Measurements from ENCODE around the gene CFAP251.
"Not testable (repeated sequence)": the region's sequence is repeated elsewhere in the genome, so short reads cannot be mapped to it uniquely, and the experiment has no call there.

Gene CFAP251

DNA sequence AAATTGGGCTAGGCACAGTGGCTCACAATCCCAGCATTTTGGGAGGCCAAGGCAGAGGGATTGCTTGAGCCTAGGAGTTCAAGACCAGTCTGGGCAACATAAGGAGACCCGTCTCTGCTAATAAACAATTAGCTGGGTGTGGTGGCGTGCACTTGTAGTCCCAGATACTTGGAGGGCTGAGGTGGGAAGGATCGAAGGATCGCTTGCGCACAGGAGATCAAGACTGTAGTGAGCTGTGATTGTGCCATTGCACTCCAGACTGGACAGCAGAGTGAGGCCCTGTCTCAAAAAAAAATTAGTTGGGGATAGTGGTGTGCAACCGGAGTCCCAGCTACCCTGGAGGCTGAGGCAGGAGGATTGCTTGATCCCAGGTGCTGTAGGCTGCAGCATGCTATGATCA is 64.6 kb downstream of the CFAP251 start:
- H3K9me3 ChIP-seq (ENCODE audit: control insufficient read depth, low read depth, low read length), result no peaks in the 10 kb centered on the region
- no peaks in the 10 kb centered on the region for H3K36me3 ChIP-seq (ENCODE audit: control insufficient read depth, low read depth, low read length)
- no peak overlapping the region for H3K4me3 ChIP-seq (ENCODE audit: low read length)
- peaks cover 3% of the 10 kb centered on the region for H3K4me1 ChIP-seq (ENCODE audit: control insufficient read depth, low read depth, low read length)
- no peak overlapping the region for H3K9ac ChIP-seq (ENCODE audit: low read length)
- H3K27me3 ChIP-seq (ENCODE audit: control insufficient read depth, insufficient read depth, low read length), result no peaks in the 10 kb centered on the region
- no peak overlapping the region for H3K27ac ChIP-seq (ENCODE audit: low read length)

- Histone ChIP-seq H3K27me3 (ENCODE audit: control insufficient read depth, insufficient read depth, low read length) (no peaks in the 10 kb centered on the region), H3K36me3 (ENCODE audit: control insufficient read depth, low read depth, low read length) (no peaks in the 10 kb centered on the region), H3K9me3 (ENCODE audit: control insufficient read depth, low read depth, low read length) (no peaks in the 10 kb centered on the region), H3K27ac (ENCODE audit: low read length) (no peak overlapping the region), H3K4me1 (ENCODE audit: control insufficient read depth, low read depth, low read length) (peaks cover 3% of the 10 kb centered on the region), H3K9ac (ENCODE audit: low read length) (no peak overlapping the region), H3K4me3 (ENCODE audit: low read length) (no peak overlapping the region)
These were observed 65.3 kb downstream of the CFAP251 start for GRCh38 chr12:121983536-121984210.

GRCh38 chr12:121986489-121987245 is 68.3 kb downstream of the CFAP251 start:
- Histone ChIP-seq H3K9ac (ENCODE audit: low read length) (no peak overlapping the region), H3K27ac (ENCODE audit: low read length) (no peak overlapping the region)

DNA sequence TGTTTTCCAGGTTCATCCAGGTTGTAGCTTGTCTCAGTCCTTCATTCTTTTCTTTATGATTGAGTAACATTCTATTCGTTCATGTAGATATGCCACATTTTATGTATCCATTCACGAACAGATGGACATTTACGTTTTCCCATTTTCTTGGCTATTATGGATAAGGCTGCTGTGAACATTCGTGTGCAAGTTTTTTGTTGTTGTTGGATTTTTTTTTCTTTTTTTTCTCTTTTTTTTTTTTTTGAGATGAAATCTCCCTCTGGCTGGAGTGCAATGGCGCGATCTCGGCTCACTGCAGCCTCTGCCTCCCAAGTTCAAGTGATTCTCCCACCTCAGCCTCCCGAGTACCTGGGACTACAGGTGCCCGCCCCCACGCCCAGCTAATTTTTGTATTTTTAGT is 70.1 kb downstream of the CFAP251 start:
- H3K9ac ChIP-seq (ENCODE audit: low read length); H3K9me3 ChIP-seq (ENCODE audit: control insufficient read depth, low read depth, low read length); H3K4me3 ChIP-seq (ENCODE audit: low read length); H3K36me3 ChIP-seq (ENCODE audit: control insufficient read depth, low read depth, low read length); H3K4me1 ChIP-seq (ENCODE audit: control insufficient read depth, low read depth, low read length); H3K27me3 ChIP-seq (ENCODE audit: control insufficient read depth, insufficient read depth, low read length); H3K27ac ChIP-seq (ENCODE audit: low read length): not testable (repeated sequence)

More at GRCh38 chr12:121986489-121987245, 68.3 kb downstream of the CFAP251 start:
- no peaks in the 10 kb centered on the region for H3K9me3 ChIP-seq (ENCODE audit: control insufficient read depth, low read depth, low read length)
- no peak overlapping the region for H3K4me3 ChIP-seq (ENCODE audit: low read length)
- H3K4me1 ChIP-seq (ENCODE audit: control insufficient read depth, low read depth, low read length), result no peaks in the 10 kb centered on the region
- H3K36me3 ChIP-seq (ENCODE audit: control insufficient read depth, low read depth, low read length), result no peaks in the 10 kb centered on the region
- H3K27me3 ChIP-seq (ENCODE audit: control insufficient read depth, insufficient read depth, low read length), result no peaks in the 10 kb centered on the region

- Histone ChIP-seq H3K9ac (ENCODE audit: low read length) (no peak overlapping the region), H3K27ac (ENCODE audit: low read length) (no peak overlapping the region), H3K36me3 (ENCODE audit: control insufficient read depth, low read depth, low read length) (no peaks in the 10 kb centered on the region), H3K4me3 (ENCODE audit: low read length) (no peak overlapping the region), H3K27me3 (ENCODE audit: control insufficient read depth, insufficient read depth, low read length) (no peaks in the 10 kb centered on the region), H3K9me3 (ENCODE audit: control insufficient read depth, low read depth, low read length) (no peaks in the 10 kb centered on the region), H3K4me1 (ENCODE audit: control insufficient read depth, low read depth, low read length) (no peaks in the 10 kb centered on the region)
These were observed 71.1 kb downstream of the CFAP251 start for GRCh38 chr12:121989276-121990113.

DNA sequence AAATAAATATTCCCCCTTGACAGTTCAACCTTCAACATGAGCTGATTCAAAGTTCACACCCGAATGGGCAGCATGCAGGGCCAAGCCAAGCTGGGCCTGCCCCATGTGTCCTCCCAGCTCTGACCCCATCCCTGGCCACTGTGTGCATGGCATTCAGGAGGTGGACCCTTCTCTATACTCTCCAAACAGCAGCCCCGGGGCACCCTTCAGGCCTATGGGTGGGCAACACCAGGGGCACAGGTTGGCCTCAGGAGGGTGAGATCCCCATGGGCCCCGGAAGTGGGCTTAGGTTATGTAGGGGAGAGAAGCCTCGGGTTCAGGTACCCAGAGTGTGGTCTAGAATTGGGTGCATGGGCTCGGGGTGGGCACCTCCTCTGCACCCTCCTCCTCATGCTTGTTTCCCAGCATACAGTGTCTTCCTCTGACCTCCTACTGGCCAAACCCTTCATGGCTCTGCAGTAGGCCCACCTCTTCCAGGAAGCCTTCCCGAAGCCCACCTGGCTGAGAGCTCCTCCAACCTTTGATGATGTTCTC is 71.8 kb downstream of the CFAP251 start:
- no peak overlapping the region for H3K27ac ChIP-seq (ENCODE audit: low read length)
- no peaks in the 10 kb centered on the region for H3K27me3 ChIP-seq (ENCODE audit: control insufficient read depth, insufficient read depth, low read length)
- H3K4me1 ChIP-seq (ENCODE audit: control insufficient read depth, low read depth, low read length), result no peaks in the 10 kb centered on the region
- no peaks in the 10 kb centered on the region for H3K36me3 ChIP-seq (ENCODE audit: control insufficient read depth, low read depth, low read length)
- H3K9me3 ChIP-seq (ENCODE audit: control insufficient read depth, low read depth, low read length), result no peaks in the 10 kb centered on the region
- no peak overlapping the region for H3K9ac ChIP-seq (ENCODE audit: low read length)
- no peak overlapping the region for H3K4me3 ChIP-seq (ENCODE audit: low read length)

GRCh38 chr12:121990692-121991603 is 72.6 kb downstream of the CFAP251 start:
- H3K4me1 ChIP-seq (ENCODE audit: control insufficient read depth, low read depth, low read length), result no peaks in the 10 kb centered on the region
- H3K4me3 ChIP-seq (ENCODE audit: low read length), result no peak overlapping the region
- H3K27ac ChIP-seq (ENCODE audit: low read length), result no peak overlapping the region

GRCh38 chr12:121992059-121992879 is 73.9 kb downstream of the CFAP251 start:
- Histone ChIP-seq H3K9ac (ENCODE audit: low read length) (no peak overlapping the region), H3K9me3 (ENCODE audit: control insufficient read depth, low read depth, low read length) (no peaks in the 10 kb centered on the region), H3K27me3 (ENCODE audit: control insufficient read depth, insufficient read depth, low read length) (no peaks in the 10 kb centered on the region), H3K27ac (ENCODE audit: low read length) (no peak overlapping the region), H3K4me3 (ENCODE audit: low read length) (no peak overlapping the region), H3K4me1 (ENCODE audit: control insufficient read depth, low read depth, low read length) (no peaks in the 10 kb centered on the region), H3K36me3 (ENCODE audit: control insufficient read depth, low read depth, low read length) (no peaks in the 10 kb centered on the region)

More at GRCh38 chr12:121990692-121991603, 72.6 kb downstream of the CFAP251 start:
- Histone ChIP-seq H3K36me3 (ENCODE audit: control insufficient read depth, low read depth, low read length) (no peaks in the 10 kb centered on the region), H3K27me3 (ENCODE audit: control insufficient read depth, insufficient read depth, low read length) (no peaks in the 10 kb centered on the region), H3K9me3 (ENCODE audit: control insufficient read depth, low read depth, low read length) (no peaks in the 10 kb centered on the region), H3K9ac (ENCODE audit: low read length) (no peak overlapping the region)

GRCh38 chr12:121996050-121996944 is 77.9 kb downstream of the CFAP251 start:
- H3K27me3 ChIP-seq (ENCODE audit: control insufficient read depth, insufficient read depth, low read length), result no peaks in the 10 kb centered on the region
- no peak overlapping the region for H3K9ac ChIP-seq (ENCODE audit: low read length)
- H3K36me3 ChIP-seq (ENCODE audit: control insufficient read depth, low read depth, low read length), result no peaks in the 10 kb centered on the region
- peaks cover 2% of the 10 kb centered on the region for H3K4me1 ChIP-seq (ENCODE audit: control insufficient read depth, low read depth, low read length)
- H3K27ac ChIP-seq (ENCODE audit: low read length), result no peak overlapping the region
- no peaks in the 10 kb centered on the region for H3K9me3 ChIP-seq (ENCODE audit: control insufficient read depth, low read depth, low read length)
- H3K4me3 ChIP-seq (ENCODE audit: low read length), result no peak overlapping the region
